Naive thymus-derived CD4-positive, alpha-beta T cell (primary cell): Measurements from ENCODE around the gene TSHR. TPM values are rescaled to one million over a fixed set of nuclear protein-coding genes. Genes with fewer than 3 reads are reported as not detected.

Source experiments
- ATAC-seq: fragments of 150-1000 bp; cut with Tn5 transposase; 2 replicates; pipeline ENCODE4 v1.10.0; 2021; ENCODE audit warnings: mild to moderate bottlenecking, moderate library complexity
- CTCF ChIA-PET: fragments of 350-600 bp; sonication (Branson Sonifier 250); formaldehyde crosslinking; loops from one replicate; lab custom pipeline; 2021; ENCODE audit warnings: antibody characterized with exemption; lab: Charles Lee
- POLR2A ChIA-PET: fragments of 350-600 bp; sonication (Branson Sonifier 250); formaldehyde crosslinking; loops from one replicate; lab custom pipeline; 2021; ENCODE audit warnings: antibody characterized with exemption, inconsistent platforms; lab: Charles Lee
- DNase-seq, 9 donors: peaks; one replicate each; pipeline versions ENCODE4 v3.0.0 to v3.0.0-alpha.2; 2020 to 2022; ENCODE audit warnings: mixed read lengths in 1 of 9
- H3K27ac ChIP-seq: one replicate; pipeline ENCODE4 v1.7.0; 2013; ENCODE audit warnings: mild to moderate bottlenecking, low read depth, low read length, moderate library complexity
- H3K27me3 ChIP-seq, 2 donors: one replicate each; pipeline ENCODE4 v1.7.0; 2013; ENCODE audit warnings: low read length in 2 of 2, mild to moderate bottlenecking in 2 of 2, moderate library complexity in 2 of 2; ENCODE audit not compliant: control insufficient read depth in 2 of 2, insufficient read depth in 2 of 2
- H3K36me3 ChIP-seq, 3 experiments: 1 replicate in 2 of 3; 2 replicates in 1 of 3; pipeline ENCODE4 v1.7.0; 2013; ENCODE audit warnings: low read length in 3 of 3, mild to moderate bottlenecking in 3 of 3, moderate library complexity in 1 of 3; ENCODE audit not compliant: insufficient read depth in 3 of 3, control insufficient read depth in 2 of 3
- H3K4me1 ChIP-seq, 2 donors: one replicate each; pipeline ENCODE4 v1.7.0; 2013; ENCODE audit warnings: low read length in 2 of 2, mild to moderate bottlenecking in 2 of 2, moderate library complexity in 1 of 2; ENCODE audit not compliant: control insufficient read depth in 2 of 2, insufficient read depth in 2 of 2
- H3K4me3 ChIP-seq: 2 replicates; pipeline ENCODE4 v1.7.0; 2013; ENCODE audit warnings: mild to moderate bottlenecking, low read length
- H3K9me3 ChIP-seq, 3 experiments: 1 replicate in 2 of 3; 2 replicates in 1 of 3; pipeline ENCODE4 v1.7.0; 2013; ENCODE audit warnings: low read length in 3 of 3; ENCODE audit not compliant: control insufficient read depth in 2 of 3
- H3K27ac Mint-ChIP-seq, 9 donors: one replicate each; pipeline ENCODE4 v1.8.0; 2020 to 2022; ENCODE audit warnings: mixed read lengths in 9 of 9, mild to moderate bottlenecking in 8 of 9, moderate library complexity in 5 of 9, inconsistent platforms in 2 of 9
- H3K27me3 Mint-ChIP-seq, 5 donors: one replicate each; pipeline ENCODE4 v1.8.0; 2021 to 2022; ENCODE audit warnings: mixed read lengths in 5 of 5, mild to moderate bottlenecking in 1 of 5
- H3K36me3 Mint-ChIP-seq, 5 donors: one replicate each; pipeline ENCODE4 v1.8.0; 2020 to 2022; ENCODE audit warnings: mixed read lengths in 5 of 5, mild to moderate bottlenecking in 3 of 5, inconsistent platforms in 1 of 5
- H3K4me1 Mint-ChIP-seq, 7 donors: one replicate each; pipeline ENCODE4 v1.8.0; 2020 to 2022; ENCODE audit warnings: mixed read lengths in 7 of 7, mild to moderate bottlenecking in 3 of 7, inconsistent platforms in 1 of 7
- H3K4me3 Mint-ChIP-seq, 10 donors: one replicate each; pipeline ENCODE4 v1.8.0; 2020 to 2022; ENCODE audit warnings: mild to moderate bottlenecking in 10 of 10, mixed read lengths in 10 of 10, moderate library complexity in 6 of 10, inconsistent platforms in 2 of 10
- H3K9me3 Mint-ChIP-seq, 11 donors: one replicate each; pipeline ENCODE4 v1.8.0; 2020 to 2022; ENCODE audit warnings: mixed read lengths in 11 of 11, mild to moderate bottlenecking in 4 of 11, inconsistent platforms in 1 of 11, moderate library complexity in 1 of 11
- intact Hi-C, 2 donors: fragments of 100-400 bp; cut with micrococcal nuclease; formaldehyde crosslinking; loops; one replicate each; pipeline ENCODE4 v1.15.1; 2023
- polyA plus RNA-seq, 2 donors: library from polyadenylated mRNA; unstranded; fragments of 300-500 nt; fragmentation: Illumina TruSeq; gene quantifications; one replicate each; pipeline ENCODE4 v1.2.3, GENCODE V29; 2021
- total RNA-seq, 6 experiments: library from RNA in 5 of 6; stranded (reverse) in 5 of 6; gene quantifications; 1 replicate in 5 of 6; 2 replicates in 1 of 6; pipeline ENCODE4 v1.2.3 and lab custom pipeline; 2021 to 2026

TSHR gene
- total and polyA plus RNA-seq, 7 experiments from 2014 or later, result 0.48 to 2.2 (median 0.78) TPM; not detected in 4

GRCh38 chr14:81132468-81132867 lies 177.0 kb downstream of the TSHR start:
- H3K27me3 Mint-ChIP-seq, result no peaks in the 10 kb centered on the region
- no peaks in the 10 kb centered on the region for H3K36me3 Mint-ChIP-seq
- Histone ChIP-seq H3K27ac (no peak overlapping the region), H3K4me3 (no peak overlapping the region), H3K9me3 (no peaks in the 10 kb centered on the region), H3K27me3 (peaks cover 0 to 4% of the 10 kb centered on the region in 2 donors), H3K4me1 (no peaks in the 10 kb centered on the region), H3K36me3 (no peaks in the 10 kb centered on the region)
- intact Hi-C loops, result no loop called here
- DNase-seq (no peak), ATAC-seq (no peak)
- POLR2A ChIA-PET, result no interaction called here
- no peaks in the 10 kb centered on the region for H3K4me1 Mint-ChIP-seq
- CTCF ChIA-PET, result interaction anchor here (0.8 kb wide), 1 partner anchor 15 kb away, joined by 8 read pairs; no protein-coding TSS in a partner anchor
- H3K9me3 Mint-ChIP-seq, result peaks cover 0 to 2% (median 0%) of the 10 kb centered on the region in 11 donors
- H3K4me3 Mint-ChIP-seq, result no peak overlapping the region
- H3K27ac Mint-ChIP-seq, result no peak overlapping the region

- no peak overlapping the region for H3K4me3 ChIP-seq
These were observed 178.0 kb downstream of the TSHR start for GRCh38 chr14:81133400-81133799.

DNA sequence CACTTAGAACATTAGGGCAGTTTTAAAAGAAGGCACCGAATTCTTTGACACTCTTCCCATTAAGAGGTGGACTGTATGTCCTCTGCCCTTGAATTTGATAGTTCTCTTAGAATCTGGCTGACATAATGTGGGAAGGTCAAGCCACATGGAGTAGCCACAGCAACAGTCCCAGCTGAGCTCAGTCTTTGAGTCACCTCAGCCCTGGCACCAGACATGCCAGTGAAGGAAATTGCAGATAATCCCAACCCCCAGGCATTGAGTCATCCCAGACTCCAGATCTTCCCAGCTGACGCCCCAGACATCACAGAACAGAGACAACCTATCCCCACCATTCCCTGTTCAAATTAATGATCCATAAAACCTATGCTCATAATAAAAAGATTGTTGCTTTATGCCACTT lies 181.9 kb downstream of the TSHR start:
- H3K27me3 ChIP-seq, result peaks cover 0 to 4% of the 10 kb centered on the region in 2 donors
- DNase-seq, result no peak
- ChIA-PET POLR2A (no interaction called here), CTCF (no interaction called here)
- Mint-ChIP-seq H3K36me3 (no peaks in the 10 kb centered on the region), H3K9me3 (peaks cover 0 to 2% (median 0%) of the 10 kb centered on the region in 11 donors), H3K4me1 (no peaks in the 10 kb centered on the region), H3K4me3 (no peak overlapping the region), H3K27ac (no peak overlapping the region), H3K27me3 (no peaks in the 10 kb centered on the region)
- no peaks in the 10 kb centered on the region for H3K4me1 ChIP-seq
- H3K27ac ChIP-seq, result no peak overlapping the region
- H3K9me3 ChIP-seq, result no peaks in the 10 kb centered on the region
- H3K4me3 ChIP-seq, result no peak overlapping the region
- intact Hi-C loops, result no loop called here
- ATAC-seq, result no peak
- no peaks in the 10 kb centered on the region for H3K36me3 ChIP-seq

More at GRCh38 chr14:81133400-81133799, 178.0 kb downstream of the TSHR start:
- H3K4me3 Mint-ChIP-seq, result no peak overlapping the region
- no peaks in the 10 kb centered on the region for H3K4me1 Mint-ChIP-seq
- no peaks in the 10 kb centered on the region for H3K36me3 Mint-ChIP-seq
- ATAC-seq, result no peak
- no peak for DNase-seq
- H3K9me3 Mint-ChIP-seq, result peaks cover 0 to 2% (median 0%) of the 10 kb centered on the region in 11 donors
- H3K4me1 ChIP-seq, result no peaks in the 10 kb centered on the region
- H3K27ac Mint-ChIP-seq, result no peak overlapping the region
- ChIA-PET CTCF (interaction anchor here (0.8 kb wide), 1 partner anchor 14 kb away, joined by 8 read pairs; no protein-coding TSS in a partner anchor), POLR2A (no interaction called here)
- H3K27ac ChIP-seq, result no peak overlapping the region
- no peaks in the 10 kb centered on the region for H3K36me3 ChIP-seq
- H3K9me3 ChIP-seq, result no peaks in the 10 kb centered on the region
- H3K27me3 ChIP-seq, result peaks cover 0 to 4% of the 10 kb centered on the region in 2 donors
- intact Hi-C loops, result no loop called here
- H3K27me3 Mint-ChIP-seq, result no peaks in the 10 kb centered on the region

- Histone ChIP-seq H3K9me3 (no peaks in the 10 kb centered on the region), H3K36me3 (no peaks in the 10 kb centered on the region), H3K4me1 (no peaks in the 10 kb centered on the region), H3K27ac (no peak overlapping the region), H3K27me3 (peaks cover 0 to 2% of the 10 kb centered on the region in 2 donors), H3K4me3 (no peak overlapping the region)
- H3K9me3 Mint-ChIP-seq, result peaks cover 0 to 2% (median 0%) of the 10 kb centered on the region in 11 donors
- no peak overlapping the region for H3K27ac Mint-ChIP-seq
- DNase-seq, result no peak
- POLR2A ChIA-PET, result no interaction called here
- no peaks in the 10 kb centered on the region for H3K27me3 Mint-ChIP-seq
- no peak for ATAC-seq
- H3K4me3 Mint-ChIP-seq, result no peak overlapping the region
- intact Hi-C loops, result no loop called here
- CTCF ChIA-PET, result no interaction called here
- no peaks in the 10 kb centered on the region for H3K4me1 Mint-ChIP-seq
- peaks cover 0 to under 1% (median 0%) of the 10 kb centered on the region in 5 donors for H3K36me3 Mint-ChIP-seq
These were observed 183.0 kb downstream of the TSHR start for GRCh38 chr14:81138429-81138828.

- no peak overlapping the region for H3K27ac Mint-ChIP-seq
- H3K36me3 Mint-ChIP-seq, result peaks cover 0 to 7% (median 0%) of the 10 kb centered on the region in 5 donors
- peaks cover 0 to 1% (median 0%) of the 10 kb centered on the region in 7 donors for H3K4me1 Mint-ChIP-seq
- H3K4me3 Mint-ChIP-seq, result no peak overlapping the region
- peaks cover 0 to 5% (median 0%) of the 10 kb centered on the region in 11 donors for H3K9me3 Mint-ChIP-seq
- H3K27me3 ChIP-seq, result no peaks in the 10 kb centered on the region
- no peaks in the 10 kb centered on the region for H3K4me1 ChIP-seq
- DNase-seq (no peak), ATAC-seq (no peak)
- H3K27me3 Mint-ChIP-seq, result no peaks in the 10 kb centered on the region
- intact Hi-C loops, result no loop called here
- ChIA-PET POLR2A (no interaction called here), CTCF (no interaction called here)
- no peak overlapping the region for H3K4me3 ChIP-seq
- no peaks in the 10 kb centered on the region for H3K36me3 ChIP-seq
- H3K9me3 ChIP-seq, result no peaks in the 10 kb centered on the region
- no peak overlapping the region for H3K27ac ChIP-seq
These were observed 186.0 kb downstream of the TSHR start for GRCh38 chr14:81141426-81141825.

DNA sequence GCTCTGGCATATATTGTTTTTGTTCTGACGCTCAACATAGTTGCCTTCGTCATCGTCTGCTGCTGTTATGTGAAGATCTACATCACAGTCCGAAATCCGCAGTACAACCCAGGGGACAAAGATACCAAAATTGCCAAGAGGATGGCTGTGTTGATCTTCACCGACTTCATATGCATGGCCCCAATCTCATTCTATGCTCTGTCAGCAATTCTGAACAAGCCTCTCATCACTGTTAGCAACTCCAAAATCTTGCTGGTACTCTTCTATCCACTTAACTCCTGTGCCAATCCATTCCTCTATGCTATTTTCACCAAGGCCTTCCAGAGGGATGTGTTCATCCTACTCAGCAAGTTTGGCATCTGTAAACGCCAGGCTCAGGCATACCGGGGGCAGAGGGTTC lies 188.4 kb downstream of the TSHR start:
- no peak for ATAC-seq
- no peaks in the 10 kb centered on the region for H3K27me3 Mint-ChIP-seq

More for the DNA sequence above, 188.4 kb downstream of the TSHR start:
- H3K9me3 Mint-ChIP-seq, result peaks cover 0 to 5% (median 0%) of the 10 kb centered on the region in 11 donors
- ChIA-PET POLR2A (no interaction called here), CTCF (no interaction called here)
- H3K4me1 Mint-ChIP-seq, result peaks cover 0 to 16% (median 13%) of the 10 kb centered on the region in 7 donors
- no peak overlapping the region for H3K27ac Mint-ChIP-seq
- no peak overlapping the region for H3K4me3 Mint-ChIP-seq
- Histone ChIP-seq H3K9me3 (no peaks in the 10 kb centered on the region), H3K4me1 (peaks cover 0 to 7% of the 10 kb centered on the region in 2 donors), H3K4me3 (no peak overlapping the region), H3K36me3 (no peaks in the 10 kb centered on the region), H3K27ac (no peak overlapping the region), H3K27me3 (no peaks in the 10 kb centered on the region)
- no peak for DNase-seq
- intact Hi-C loops, result no loop called here
- H3K36me3 Mint-ChIP-seq, result peaks cover 0 to 7% (median 0%) of the 10 kb centered on the region in 5 donors
